Upper lobe of left lung (tissue), 4 donors: Measurements from ENCODE around the gene PDE8A.

ENCODE experiments used
- CTCF ChIP-seq, 6 experiments: fragments of 450-650 bp in 4 of 6; fragments of 200-600 bp in 2 of 6; sonication (generic) in 2 of 6; IDR thresholded peaks; one replicate each; pipeline ENCODE4 v1.5.1; 2016 to 2019; ENCODE audit warnings: antibody characterized with exemption in 6 of 6
- EP300 ChIP-seq, 4 donors: sonication (generic); formaldehyde crosslinking; IDR thresholded peaks; one replicate each; pipeline ENCODE4 v1.5.1; 2017; ENCODE audit warnings: antibody characterized with exemption in 4 of 4, control low read depth in 2 of 4

- TF ChIP-seq CTCF (IDR thresholded peaks at IDR 0.05): no peak
- TF ChIP-seq EP300 (IDR thresholded peaks at IDR 0.05): no peak
Observed at GRCh38 chr15:85031944-85032558, 50.4 kb downstream of the PDE8A start.
